Adrenal gland (tissue), 12 donors: ENCODE measurements around the gene PAIP2B. TPM values are rescaled to one million over a fixed set of nuclear protein-coding genes. Genes with fewer than 3 reads are reported as not detected.

Source experiments
- DNase-seq, 7 donors: peaks; one replicate each; pipeline ENCODE4 v3.0.0-alpha.2; 2019 to 2020
- H3K27ac ChIP-seq, 5 donors: fragments of 200-600 bp; sonication (generic) in 4 of 5; 1 replicate in 3 of 5; 2 replicates in 2 of 5; pipeline versions ENCODE4 v1.5.1 to v1.8.0; 2016 to 2020; ENCODE audit warnings: mild to moderate bottlenecking in 1 of 5
- H3K27me3 ChIP-seq: fragments of 200-600 bp; 2 replicates; pipeline ENCODE4 v1.8.0; 2021
- H3K36me3 ChIP-seq, 2 donors: fragments of 200-600 bp; replicated peaks in 1 of 2; 1 replicate in 1 of 2; 2 replicates in 1 of 2; pipeline versions ENCODE4 v1.5.1 to v1.8.0; 2018 to 2022
- H3K4me1 ChIP-seq, 2 donors: fragments of 200-600 bp; replicated peaks in 1 of 2; 1 replicate in 1 of 2; 2 replicates in 1 of 2; pipeline versions ENCODE4 v1.5.1 to v1.8.0; 2018 to 2021
- H3K4me3 ChIP-seq, 4 donors: fragments of 200-600 bp; sonication (generic) in 3 of 4; one replicate each; pipeline ENCODE4 v1.5.1; 2016 to 2018
- H3K9me3 ChIP-seq, 3 donors: fragments of 200-600 bp; sonication (generic) in 1 of 3; replicated peaks in 1 of 3; 1 replicate in 2 of 3; 2 replicates in 1 of 3; pipeline versions ENCODE4 v1.5.1 to v1.8.0; 2016 to 2021
- CTCF ChIP-seq, 6 experiments: fragments of 450-650 bp in 4 of 6; fragments of 200-600 bp in 2 of 6; sonication (generic) in 1 of 6; IDR thresholded peaks; 1 replicate in 5 of 6; 2 replicates in 1 of 6; pipeline versions ENCODE4 v1.5.1 to v1.8.0; 2016 to 2021; ENCODE audit warnings: antibody characterized with exemption in 6 of 6, mild to moderate bottlenecking in 2 of 6, moderate library complexity in 1 of 6
- POLR2A ChIP-seq, 2 donors: fragments of 450-650 bp; IDR thresholded peaks; one replicate each; pipeline ENCODE4 v1.6.1; 2017; ENCODE audit warnings: antibody characterized with exemption in 2 of 2, mild to moderate bottlenecking in 2 of 2, moderate library complexity in 1 of 2
- WGBS, 4 donors: extraction: QIAGEN DNeasy Blood & Tissue Kit in 2 of 4; methylation state at CpG; one replicate each; pipeline versions ENCODE4 v1.1.5 to v1.1.7; 2013 to 2017; 5-methylcytosine and 5-hydroxymethylcytosine counted together
- intact Hi-C, 2 donors: fragments of 100-400 bp; cut with DNase I; formaldehyde crosslinking; loops; one replicate each; pipeline versions ENCODE4 v1.14.1 to v1.15.0; 2022 to 2023
- polyA plus RNA-seq, 3 donors: library from polyadenylated mRNA; stranded (reverse); fragments of 200-250 nt in 2 of 3; fragments of 350-450 nt in 1 of 3; fragmentation: Illumina TruSeq in 1 of 3; extraction: RNeasy Lipid Tissue Mini Kit (QIAGEN cat#74804) in 1 of 3; gene quantifications; one replicate each; pipeline ENCODE4 v1.2.3, GENCODE V29; 2013 to 2014
- total RNA-seq, 9 donors: library from RNA; depleted of rRNA in 4 of 9; stranded (reverse); fragments of >200 nt in 4 of 9; fragments of 120-200 nt in 1 of 9; fragmentation: NEBNext Ultra II Directional in 1 of 9; extraction: Animal tissue kit (Norgen Biotek cat#: 25700) in 1 of 9; gene quantifications; one replicate each; pipeline versions ENCODE4 v1.1.0 to v1.2.4, GENCODE V29; 2013 to 2023
- donor health status: healthy with polysubstance abuse.
- donor health status: Bipolar disorder and iron deficiency.
- donor health status: DM: yes; HTN: yes; CAD: no.
- donor health status: DM: no; HTN: no; CAD: no.
- donor health status: DM: no; HTN: no; CAD: no.
- donor health status: DM: yes; HTN: yes; CAD: no.

PAIP2B gene
- total and polyA plus RNA-seq, 12 donors, result 0.54 to 5.9 (median 1.7) TPM

GRCh38 chr2:71157124-71157793 is 69.6 kb downstream of the PAIP2B start:
- Histone ChIP-seq H3K36me3 (no peaks in the 10 kb centered on the region), H3K4me1 (no peaks in the 10 kb centered on the region), H3K9me3 (no peaks in the 10 kb centered on the region), H3K4me3 (no peak overlapping the region), H3K27ac (no peak overlapping the region), H3K27me3 (no peaks in the 10 kb centered on the region)
- intact Hi-C loops, result no loop called here
- TF ChIP-seq CTCF (IDR thresholded peaks at IDR 0.05) (peak; percentile 27 to 57 (median 40)), POLR2A (IDR thresholded peaks at IDR 0.05) (no peak)
- 8 to 17% (median 14%) methylated on average over 15 to 16 of the region's 16 CpGs for WGBS, 4 donors
- peak in 6 of 7 donors; percentile 23 to 58 (median 39) for DNase-seq

- H3K4me3 ChIP-seq, result no peak overlapping the region
- 40 to 60% (median 47%) methylated on average over 1 to 6 of the region's 6 CpGs for WGBS, 4 donors
Measured at GRCh38 chr2:71156573-71156972, 70.3 kb downstream of the PAIP2B start.

GRCh38 chr2:71155846-71156245 is 71.1 kb downstream of the PAIP2B start:
- Histone ChIP-seq H3K4me3 (no peak overlapping the region), H3K9me3 (no peaks in the 10 kb centered on the region), H3K4me1 (no peaks in the 10 kb centered on the region), H3K36me3 (no peaks in the 10 kb centered on the region), H3K27me3 (no peaks in the 10 kb centered on the region), H3K27ac (no peak overlapping the region)
- WGBS, 4 donors, result 82 to 88% (median 85%) methylated on average over 4 of the region's 4 CpGs
- DNase-seq, result no peak
- intact Hi-C loops, result no loop called here
- TF ChIP-seq POLR2A (IDR thresholded peaks at IDR 0.05), result no peak
- TF ChIP-seq CTCF (IDR thresholded peaks at IDR 0.05), result no peak

More at GRCh38 chr2:71156573-71156972, 70.3 kb downstream of the PAIP2B start:
- Histone ChIP-seq H3K4me1 (no peaks in the 10 kb centered on the region), H3K9me3 (no peaks in the 10 kb centered on the region), H3K36me3 (no peaks in the 10 kb centered on the region), H3K27ac (no peak overlapping the region), H3K27me3 (no peaks in the 10 kb centered on the region)
- no peak for DNase-seq
- intact Hi-C loops, result no loop called here
- no peak for TF ChIP-seq POLR2A (IDR thresholded peaks at IDR 0.05)
- TF ChIP-seq CTCF (IDR thresholded peaks at IDR 0.05), result no peak

- no peaks in the 10 kb centered on the region for H3K4me1 ChIP-seq
- DNase-seq, result no peak
- H3K36me3 ChIP-seq, result peaks cover 0 to 7% of the 10 kb centered on the region in 2 donors
- TF ChIP-seq CTCF (IDR thresholded peaks at IDR 0.05), result no peak
- no peak for TF ChIP-seq POLR2A (IDR thresholded peaks at IDR 0.05)
- no peak overlapping the region for H3K4me3 ChIP-seq
- no peaks in the 10 kb centered on the region for H3K9me3 ChIP-seq
- no peak overlapping the region for H3K27ac ChIP-seq
- intact Hi-C loops, result no loop called here
- 48 to 76% (median 64%) methylated on average over 6 of the region's 6 CpGs for WGBS, 4 donors
- H3K27me3 ChIP-seq, result no peaks in the 10 kb centered on the region
Measured at GRCh38 chr2:71154798-71155197, 72.1 kb downstream of the PAIP2B start.
